Activated T-helper 17 cell treated with anti-CD3 and anti-CD28 coated beads, Interleukin-2, amount 50 U/mL, for 72 hours (primary cell): ENCODE results near the gene PDGFRB. TPM values are rescaled to one million over a fixed set of nuclear protein-coding genes. Genes with fewer than 3 reads are reported as not detected.

ENCODE experiments used
- ATAC-seq: fragments of 150-1000 bp; cut with Tn5 transposase; replicated peaks from 2 replicates; pipeline ENCODE4 v1.10.0; 2021; ENCODE audit warnings: mild to moderate bottlenecking, moderate library complexity
- H3K27ac Mint-ChIP-seq: one replicate; pipeline ENCODE4 v1.8.0; 2022; ENCODE audit warnings: mixed read lengths
- H3K27me3 Mint-ChIP-seq: one replicate; pipeline ENCODE4 v1.8.0; 2022; ENCODE audit warnings: mixed read lengths
- H3K36me3 Mint-ChIP-seq: one replicate; pipeline ENCODE4 v1.8.0; 2022; ENCODE audit warnings: low read depth, mild to moderate bottlenecking, mixed read lengths
- H3K4me1 Mint-ChIP-seq: one replicate; pipeline ENCODE4 v1.8.0; 2022; ENCODE audit warnings: mixed read lengths
- H3K4me3 Mint-ChIP-seq: one replicate; pipeline ENCODE4 v1.8.0; 2022; ENCODE audit warnings: mild to moderate bottlenecking, mixed read lengths
- H3K9me3 Mint-ChIP-seq: one replicate; pipeline ENCODE4 v1.8.0; 2022; ENCODE audit warnings: mixed read lengths
- total RNA-seq, 2 donors: library from RNA; stranded (reverse); gene quantifications; one replicate each; pipeline ENCODE4 v1.2.3, GENCODE V29; 2022

Gene PDGFRB
- total RNA-seq, 2 donors from 2014 or later, result 0.26 to 0.76 TPM

DNA sequence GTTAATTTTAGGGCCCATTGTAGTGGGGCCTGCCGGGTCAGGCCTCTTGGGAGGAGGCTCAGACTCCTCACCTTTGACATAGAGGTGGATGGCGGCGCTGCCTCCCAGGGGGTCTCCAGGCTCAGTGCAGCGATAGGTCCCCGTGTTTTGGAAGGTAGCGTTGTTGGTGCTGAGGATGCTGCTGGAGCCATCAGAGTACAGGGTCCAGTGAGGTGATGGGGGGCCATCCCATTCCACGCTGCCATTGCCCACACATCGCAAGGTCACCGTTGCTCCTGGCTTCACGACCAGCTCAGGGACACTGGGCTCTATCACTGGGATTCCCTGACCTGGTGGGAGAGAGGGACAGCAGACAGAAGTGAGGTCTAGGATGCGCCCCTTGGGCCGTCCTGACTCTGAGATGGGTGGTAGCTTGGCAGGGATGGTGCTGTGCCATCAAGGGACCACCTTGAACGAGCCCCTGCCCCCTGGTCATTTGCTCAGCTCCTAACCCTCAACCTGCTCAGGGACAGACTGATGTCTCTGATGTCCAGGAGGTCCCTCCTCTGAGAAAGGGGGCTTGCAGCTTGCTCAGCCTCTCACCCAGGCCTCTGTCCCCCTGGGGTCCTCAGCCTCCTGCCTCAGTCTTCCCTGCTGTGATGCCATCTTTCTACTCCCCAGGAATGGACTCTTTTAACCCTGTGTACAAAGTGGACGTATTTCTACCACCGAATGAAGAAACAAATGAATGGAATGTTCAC lies 74.8 kb downstream of the PDGFRB start:
- Mint-ChIP-seq H3K9me3 (no peaks in the 10 kb centered on the region), H3K36me3 (no peaks in the 10 kb centered on the region), H3K4me1 (no peaks in the 10 kb centered on the region), H3K4me3 (no peak overlapping the region), H3K27ac (no peak overlapping the region), H3K27me3 (peaks cover 28% of the 10 kb centered on the region)
- no peak for ATAC-seq

DNA sequence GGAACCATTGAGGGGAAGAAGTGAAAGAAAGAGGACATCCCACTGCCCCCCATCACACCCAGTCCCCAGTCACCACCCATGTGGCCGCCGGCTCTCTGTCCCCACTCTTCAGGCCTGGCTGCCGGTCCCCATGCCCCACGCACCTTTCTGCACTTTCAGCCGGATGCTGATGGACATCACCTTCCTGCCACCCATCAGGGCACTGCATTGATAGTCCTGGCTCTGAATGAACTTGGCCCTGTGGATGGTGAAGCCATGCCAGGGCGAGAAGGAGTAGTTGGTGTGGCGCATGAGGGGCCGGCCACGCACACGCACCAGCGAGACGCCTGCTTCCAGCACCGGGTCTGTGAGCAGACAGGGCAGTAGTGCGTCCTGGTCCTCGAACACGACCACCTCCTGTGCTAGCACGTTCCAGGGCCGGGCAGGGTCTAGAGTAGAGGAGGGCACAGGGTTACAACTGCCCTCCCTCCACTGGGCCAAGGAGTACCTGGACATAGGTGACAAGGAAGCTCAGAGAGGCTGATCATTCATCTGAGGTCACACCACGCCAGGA lies 75.7 kb downstream of the PDGFRB start:
- no peak for ATAC-seq
- Mint-ChIP-seq H3K36me3 (no peaks in the 10 kb centered on the region), H3K4me3 (no peak overlapping the region), H3K27me3 (peaks cover 22% of the 10 kb centered on the region), H3K27ac (no peak overlapping the region), H3K4me1 (no peaks in the 10 kb centered on the region), H3K9me3 (no peaks in the 10 kb centered on the region)

DNA sequence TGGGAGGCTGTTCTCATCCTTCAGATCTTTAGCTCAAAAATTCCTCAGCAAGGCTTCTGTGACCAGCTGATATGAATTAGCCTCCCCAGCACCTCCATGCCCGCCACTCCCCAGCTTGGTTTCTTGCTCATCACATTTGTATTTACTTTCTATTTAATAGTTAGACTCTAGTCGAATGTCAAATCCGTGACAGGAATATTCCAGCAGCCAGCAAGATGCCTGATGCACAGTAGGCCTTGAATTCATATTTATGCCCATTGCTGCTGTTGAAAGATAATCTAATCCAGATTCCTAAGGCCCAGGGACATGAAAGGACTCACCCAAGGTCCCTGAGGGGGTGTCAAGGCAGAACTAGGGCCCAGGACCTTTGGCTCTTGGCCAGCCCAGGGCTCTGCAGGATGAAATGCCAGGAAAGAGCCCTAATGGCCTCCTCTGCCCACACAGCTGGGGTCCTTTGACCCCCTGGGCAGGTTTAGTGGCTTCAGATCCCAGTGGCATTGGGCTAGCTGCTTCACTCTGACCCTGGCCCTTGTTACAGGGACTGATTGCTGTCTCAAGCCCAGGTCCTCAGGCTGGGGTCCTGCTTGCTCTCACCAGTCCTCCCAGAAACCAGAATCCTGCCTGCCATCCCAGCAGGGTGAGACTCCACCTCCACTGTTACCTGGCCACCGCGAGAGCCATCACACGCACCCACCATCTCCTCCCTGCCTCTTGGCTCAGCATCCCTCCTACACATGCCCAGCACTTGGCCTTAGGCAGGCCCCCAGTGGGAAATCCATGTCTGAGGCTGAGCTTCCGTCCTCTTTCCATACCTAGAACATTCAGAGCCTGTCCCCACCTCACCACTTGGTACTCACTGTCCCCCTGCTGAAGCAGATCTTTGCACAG lies 76.6 kb downstream of the PDGFRB start:
- H3K9me3 Mint-ChIP-seq, result no peaks in the 10 kb centered on the region
- ATAC-seq, result no peak
- no peak overlapping the region for H3K27ac Mint-ChIP-seq
- H3K36me3 Mint-ChIP-seq, result no peaks in the 10 kb centered on the region
- peaks cover 22% of the 10 kb centered on the region for H3K27me3 Mint-ChIP-seq
- no peaks in the 10 kb centered on the region for H3K4me1 Mint-ChIP-seq
- no peak overlapping the region for H3K4me3 Mint-ChIP-seq

DNA sequence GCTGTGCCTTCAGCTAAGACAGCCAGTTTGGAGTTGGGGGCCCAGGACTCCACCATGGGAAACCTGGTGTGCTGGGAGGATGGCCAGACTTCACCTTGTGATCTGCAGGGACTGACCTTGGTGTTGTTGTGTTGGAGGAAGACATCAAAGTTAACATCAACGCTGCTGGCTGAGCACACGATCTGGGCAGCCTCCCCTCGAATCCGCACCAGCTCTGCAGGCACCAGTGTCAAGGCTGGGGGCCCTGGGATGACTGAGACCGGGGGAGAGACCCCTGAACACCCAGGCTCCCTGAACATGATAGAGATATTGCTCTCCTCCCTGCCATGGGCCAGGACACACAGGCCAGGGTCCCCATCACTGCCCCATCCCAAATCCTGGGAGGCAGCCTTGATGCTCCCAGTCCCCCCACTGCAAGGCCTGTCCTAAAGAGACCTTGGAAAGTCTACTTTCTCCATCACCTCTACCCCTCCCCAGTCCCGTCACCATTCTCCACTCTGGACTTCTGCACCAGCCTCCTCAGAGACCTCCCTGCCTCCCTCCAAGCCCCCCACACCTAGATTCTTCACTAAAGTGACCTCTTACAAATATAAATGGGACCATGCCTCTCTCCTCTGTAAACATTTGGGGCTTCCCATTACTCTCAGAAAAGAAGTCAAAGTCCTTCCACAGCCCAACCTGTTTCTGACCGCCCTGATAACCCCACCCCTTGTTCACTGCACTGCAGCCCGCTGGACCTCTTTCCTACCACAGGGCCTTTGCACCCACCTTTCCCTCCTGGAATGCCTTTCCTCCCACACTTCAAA lies 77.4 kb downstream of the PDGFRB start:
- peaks cover 18% of the 10 kb centered on the region for H3K27me3 Mint-ChIP-seq
- H3K4me3 Mint-ChIP-seq, result no peak overlapping the region
- no peak for ATAC-seq
- H3K4me1 Mint-ChIP-seq, result no peaks in the 10 kb centered on the region
- H3K36me3 Mint-ChIP-seq, result no peaks in the 10 kb centered on the region
- no peak overlapping the region for H3K27ac Mint-ChIP-seq
- no peaks in the 10 kb centered on the region for H3K9me3 Mint-ChIP-seq

DNA sequence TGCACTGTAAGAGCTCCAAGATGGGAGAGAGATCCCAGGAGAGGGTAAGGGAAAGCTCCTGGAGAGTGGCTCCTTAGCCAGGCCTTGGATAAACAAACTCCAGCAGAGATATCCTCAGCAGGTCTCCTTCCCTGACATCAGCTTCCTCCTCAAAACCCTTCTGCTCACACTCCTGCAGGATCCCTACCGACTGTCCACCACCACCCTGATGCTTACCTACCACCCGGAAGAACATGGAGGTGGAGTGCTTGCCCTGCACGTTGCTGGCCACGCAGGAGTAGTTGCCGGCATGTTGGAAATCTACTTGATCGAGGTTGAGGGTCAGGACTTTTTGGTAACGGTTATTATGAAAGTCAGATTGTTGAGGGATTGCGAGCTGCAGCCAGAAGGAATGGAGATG lies 78.6 kb downstream of the PDGFRB start:
- ATAC-seq, result no peak
- Mint-ChIP-seq H3K9me3 (no peaks in the 10 kb centered on the region), H3K4me1 (no peaks in the 10 kb centered on the region), H3K4me3 (no peak overlapping the region), H3K27me3 (peaks cover 11% of the 10 kb centered on the region), H3K27ac (no peak overlapping the region), H3K36me3 (no peaks in the 10 kb centered on the region)

DNA sequence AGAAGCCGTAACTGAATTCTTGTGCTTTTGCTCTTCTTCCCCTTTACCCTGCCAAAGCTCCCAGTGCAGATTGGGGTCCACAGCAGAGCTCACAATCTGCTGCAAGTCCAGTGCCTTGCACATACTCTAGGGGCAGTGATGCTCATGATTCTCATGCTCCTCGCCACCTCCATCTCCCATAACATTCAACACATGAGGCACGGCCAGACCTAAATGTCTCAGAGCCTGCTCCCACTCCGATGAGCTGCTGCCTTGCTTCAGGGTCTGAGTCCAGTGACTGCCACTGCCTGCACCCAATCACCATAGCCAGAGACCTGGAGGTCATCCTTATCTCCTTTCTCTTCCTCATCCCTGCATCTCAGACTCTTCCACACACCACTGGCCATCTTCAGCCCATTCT lies 79.8 kb downstream of the PDGFRB start:
- ATAC-seq, result peak; percentile 18

DNA sequence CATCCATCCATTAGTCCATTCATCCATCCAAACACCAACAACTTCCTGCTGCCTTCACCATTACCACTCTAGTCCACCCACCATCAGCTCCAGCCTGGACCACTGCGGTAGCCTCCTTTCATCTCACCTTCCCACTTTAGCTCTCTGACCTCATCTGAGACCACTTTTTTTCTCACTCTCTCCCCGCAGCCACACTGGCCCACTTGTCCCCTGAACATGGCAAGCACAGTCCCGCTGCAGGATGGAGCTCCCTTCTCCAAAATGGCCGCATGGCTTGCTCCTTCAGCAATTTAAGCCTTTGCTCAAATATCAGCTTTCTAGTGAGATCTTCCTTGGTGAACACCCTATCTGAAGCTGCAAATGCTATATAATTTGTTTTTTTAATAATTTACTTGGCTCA lies 80.4 kb downstream of the PDGFRB start:
- ATAC-seq, result no peak
- Mint-ChIP-seq H3K36me3 (no peaks in the 10 kb centered on the region), H3K27ac (no peak overlapping the region), H3K27me3 (peaks cover 11% of the 10 kb centered on the region), H3K4me1 (no peaks in the 10 kb centered on the region), H3K4me3 (no peak overlapping the region), H3K9me3 (no peaks in the 10 kb centered on the region)

More for the DNA sequence above, 79.8 kb downstream of the PDGFRB start:
- Mint-ChIP-seq H3K9me3 (no peaks in the 10 kb centered on the region), H3K27me3 (peaks cover 11% of the 10 kb centered on the region), H3K4me3 (no peak overlapping the region), H3K4me1 (no peaks in the 10 kb centered on the region), H3K27ac (no peak overlapping the region), H3K36me3 (no peaks in the 10 kb centered on the region)

GRCh38 chr5:150073677-150074076 lies 82.0 kb downstream of the PDGFRB start:
- no peak for ATAC-seq
- Mint-ChIP-seq H3K9me3 (no peaks in the 10 kb centered on the region), H3K36me3 (no peaks in the 10 kb centered on the region), H3K27me3 (peaks cover 5% of the 10 kb centered on the region), H3K27ac (no peak overlapping the region), H3K4me1 (no peaks in the 10 kb centered on the region), H3K4me3 (no peak overlapping the region)

DNA sequence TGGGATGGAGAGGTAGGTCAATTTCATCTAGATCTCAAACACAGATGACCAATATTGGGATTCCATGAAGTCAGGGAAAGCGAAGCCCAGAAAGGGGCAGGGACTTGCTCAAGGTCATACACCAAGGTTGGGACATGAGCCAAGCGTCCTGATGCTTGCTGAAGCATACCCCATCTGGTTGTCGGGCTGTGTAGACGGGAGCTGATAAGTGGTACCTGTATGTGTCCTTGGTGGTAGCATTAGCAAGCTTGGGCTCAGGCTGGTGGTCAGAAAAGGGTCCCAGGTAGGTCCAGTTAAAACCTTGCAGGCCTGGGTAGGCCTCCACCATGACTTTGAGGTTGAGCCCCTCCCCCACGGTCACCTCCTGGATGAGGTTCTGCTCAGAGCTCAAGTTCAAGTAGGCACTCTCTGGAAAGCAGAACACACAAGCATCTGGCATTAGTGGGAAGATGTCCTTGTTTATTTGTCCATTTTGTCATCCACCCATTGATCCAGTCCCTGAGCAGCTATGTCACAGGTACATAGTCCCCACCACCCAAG lies 82.5 kb downstream of the PDGFRB start:
- Mint-ChIP-seq H3K9me3 (no peaks in the 10 kb centered on the region), H3K4me3 (no peak overlapping the region), H3K27me3 (no peaks in the 10 kb centered on the region), H3K4me1 (no peaks in the 10 kb centered on the region), H3K36me3 (no peaks in the 10 kb centered on the region), H3K27ac (no peak overlapping the region)
- no peak for ATAC-seq

DNA sequence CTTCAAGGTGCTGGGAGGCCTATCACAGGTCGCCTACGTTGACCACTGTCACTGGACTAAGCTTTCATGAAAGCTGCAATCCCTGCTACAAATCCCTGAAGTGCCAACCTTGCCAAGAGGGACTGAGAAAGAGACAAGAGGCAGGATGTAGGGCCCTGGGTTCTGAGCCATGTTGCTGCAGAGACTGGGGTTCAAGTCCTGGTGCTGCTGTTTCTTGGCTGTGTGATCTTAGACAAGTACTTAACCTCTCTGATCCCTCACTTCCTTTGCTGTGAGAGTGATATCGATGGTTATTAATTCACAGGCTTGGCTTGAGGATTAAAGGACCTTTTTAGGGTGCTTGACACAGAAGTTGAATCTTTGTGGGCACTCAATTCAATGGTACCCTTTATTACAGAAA lies 84.8 kb downstream of the PDGFRB start:
- Mint-ChIP-seq H3K36me3 (no peaks in the 10 kb centered on the region), H3K9me3 (no peaks in the 10 kb centered on the region), H3K27ac (no peak overlapping the region), H3K27me3 (no peaks in the 10 kb centered on the region), H3K4me3 (no peak overlapping the region), H3K4me1 (peaks cover 6% of the 10 kb centered on the region)
- no peak for ATAC-seq

DNA sequence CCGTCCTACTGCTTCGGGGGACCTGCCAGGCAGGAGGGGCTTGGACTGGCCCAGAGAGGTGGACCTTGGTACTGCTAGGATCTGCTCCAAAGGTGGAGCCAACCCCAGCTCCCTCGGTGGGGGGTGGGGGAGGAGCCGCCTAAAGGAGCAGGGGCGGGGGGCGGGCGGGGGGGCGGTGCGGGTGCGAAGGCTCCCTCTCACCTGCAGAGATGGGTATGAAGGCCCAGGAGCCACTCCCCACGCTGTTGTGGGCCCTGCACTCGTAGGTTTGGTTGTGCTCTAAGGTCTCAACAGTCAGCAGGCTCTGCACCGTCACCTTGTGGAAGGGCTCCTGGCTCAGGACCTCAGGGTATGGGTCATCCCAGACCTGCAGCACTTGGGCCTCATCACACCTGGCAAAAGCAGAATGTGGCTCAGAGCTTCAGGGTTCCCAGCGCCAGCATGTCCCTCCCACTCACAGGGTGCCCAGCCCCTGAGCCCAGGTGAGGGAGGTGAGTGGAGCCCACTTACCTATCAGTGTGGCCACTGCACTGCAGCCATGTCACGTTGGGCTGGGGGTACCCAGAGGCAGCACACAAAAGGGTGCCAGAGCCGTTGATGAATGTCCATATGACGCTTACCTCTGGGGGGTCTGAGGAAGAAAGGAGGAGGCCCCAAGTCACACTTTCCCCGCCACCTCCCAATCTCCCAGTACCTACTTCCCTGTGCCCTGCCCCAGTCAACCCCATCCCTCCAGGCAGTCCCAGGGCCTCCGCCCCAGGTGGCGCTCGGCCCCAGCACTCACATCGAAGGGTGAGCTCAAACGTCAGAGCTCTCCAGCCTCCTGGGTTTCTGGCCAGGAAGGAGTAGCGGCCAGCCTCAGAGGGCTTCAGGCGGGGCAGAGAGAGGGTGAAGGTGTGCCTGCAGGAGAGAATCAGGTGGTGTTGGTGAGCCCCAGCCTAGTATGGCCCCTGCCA lies 85.7 kb downstream of the PDGFRB start:
- H3K27ac Mint-ChIP-seq, result no peak overlapping the region
- no peak overlapping the region for H3K4me3 Mint-ChIP-seq
- ATAC-seq, result no peak
- no peaks in the 10 kb centered on the region for H3K9me3 Mint-ChIP-seq
- peaks cover 6% of the 10 kb centered on the region for H3K4me1 Mint-ChIP-seq
- no peaks in the 10 kb centered on the region for H3K36me3 Mint-ChIP-seq
- H3K27me3 Mint-ChIP-seq, result no peaks in the 10 kb centered on the region

DNA sequence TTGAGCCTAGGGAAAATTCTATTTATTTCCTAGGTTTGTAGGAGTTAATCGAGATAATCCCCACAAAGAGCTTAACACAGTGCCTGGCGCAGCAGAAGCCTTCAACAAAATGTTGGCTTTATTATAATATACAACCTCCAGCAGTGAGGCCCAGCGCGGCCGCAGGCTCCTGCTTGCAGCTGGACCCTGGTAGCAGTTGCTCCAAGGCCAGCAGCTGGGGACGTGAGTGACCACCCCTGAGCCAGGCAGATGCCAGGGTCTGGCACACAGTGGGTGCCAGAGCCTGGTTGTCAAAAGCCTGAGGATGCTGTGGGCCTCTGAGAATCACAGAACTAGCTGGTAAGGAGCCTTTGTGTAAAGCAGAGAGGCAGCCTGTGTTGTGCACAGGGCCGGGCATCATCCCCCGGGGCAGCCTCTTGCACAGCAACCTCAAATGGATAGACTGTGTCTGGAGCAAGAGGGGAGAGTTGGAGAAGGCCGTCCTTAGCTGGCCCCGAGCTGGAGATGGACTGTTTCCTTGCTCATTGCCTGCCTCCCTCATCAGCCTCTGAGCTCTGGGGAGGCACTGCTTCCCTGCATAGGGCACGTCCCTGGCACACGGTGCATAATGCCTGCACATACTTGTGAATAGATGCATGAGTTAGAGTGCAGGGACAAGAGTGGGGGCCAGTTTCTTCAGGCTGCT lies 86.5 kb downstream of the PDGFRB start:
- peaks cover 6% of the 10 kb centered on the region for H3K4me1 Mint-ChIP-seq
- no peaks in the 10 kb centered on the region for H3K36me3 Mint-ChIP-seq
- no peaks in the 10 kb centered on the region for H3K9me3 Mint-ChIP-seq
- ATAC-seq, result no peak
- H3K27ac Mint-ChIP-seq, result no peak overlapping the region
- no peaks in the 10 kb centered on the region for H3K27me3 Mint-ChIP-seq
- H3K4me3 Mint-ChIP-seq, result no peak overlapping the region

DNA sequence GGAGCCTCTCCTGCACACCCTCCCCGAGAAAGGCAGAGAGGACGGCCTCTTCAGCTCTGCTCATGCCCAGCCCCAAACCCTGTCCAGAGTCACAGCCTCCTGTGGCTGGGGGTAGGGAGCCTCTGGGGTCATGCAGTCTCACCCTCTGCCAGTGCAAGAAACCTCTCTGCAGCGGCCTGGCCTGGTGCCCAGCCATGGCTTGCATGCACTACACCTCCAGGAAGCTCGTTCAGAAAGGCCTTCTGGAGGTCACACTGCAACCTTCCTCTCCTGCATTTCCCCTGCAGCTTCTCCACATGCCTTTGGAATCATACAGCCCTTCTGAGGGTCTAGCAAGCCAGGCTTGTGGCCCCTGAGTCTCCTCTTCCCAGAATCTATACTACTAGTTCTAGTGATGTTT lies 87.2 kb downstream of the PDGFRB start:
- no peak for ATAC-seq
- Mint-ChIP-seq H3K36me3 (no peaks in the 10 kb centered on the region), H3K4me1 (peaks cover 6% of the 10 kb centered on the region), H3K4me3 (no peak overlapping the region), H3K27ac (no peak overlapping the region), H3K9me3 (no peaks in the 10 kb centered on the region), H3K27me3 (no peaks in the 10 kb centered on the region)
